CD4-positive, alpha-beta T cell treated with Interleukin-17A for 4 hours (primary cell): ENCODE data around the gene LCN15.

Source experiments
- DNase-seq: peaks from one replicate; pipeline ENCODE4 v3.0.0-alpha.2; 2020; ENCODE audit warnings: mixed read lengths

Gene LCN15

GRCh38 chr9:136754059-136754572 is 10.2 kb downstream of the LCN15 start:
- no peak for DNase-seq

GRCh38 chr9:136753371-136754058 is 10.8 kb downstream of the LCN15 start:
- DNase-seq: no peak

DNA sequence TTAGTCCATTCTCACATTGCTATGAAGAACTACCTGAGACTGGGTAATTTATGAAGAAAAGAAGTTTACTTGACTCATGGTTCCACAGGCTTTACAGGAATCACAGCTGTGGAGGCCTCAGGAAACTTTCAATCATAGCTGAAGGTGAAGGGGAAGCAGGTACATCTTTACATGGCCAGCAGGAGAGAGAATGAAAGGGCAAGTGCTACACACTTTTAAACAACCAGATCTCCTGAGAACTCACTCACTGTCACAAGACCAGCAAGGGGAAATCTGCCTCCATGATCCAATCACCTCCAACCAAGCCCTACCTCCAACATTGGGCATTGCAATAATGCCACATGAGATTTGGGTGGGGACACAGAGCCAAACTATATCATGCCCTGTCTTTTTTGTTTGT is 12.5 kb downstream of the LCN15 start:
- no peak for DNase-seq

- DNase-seq: no peak
Observed at GRCh38 chr9:136751244-136751643, 13.1 kb downstream of the LCN15 start.

GRCh38 chr9:136750526-136750925 is 13.8 kb downstream of the LCN15 start:
- DNase-seq: no peak

GRCh38 chr9:136748666-136749611 is 15.4 kb downstream of the LCN15 start:
- no peak for DNase-seq

GRCh38 chr9:136748201-136748600 is 16.1 kb downstream of the LCN15 start, which contains the start of gene LCN6:
Gene LCN6, minus strand, starts transcription at chr9:136748525. Its CDS starts 42 bp downstream, at chr9:136748483.
- DNase-seq: no peak

DNA sequence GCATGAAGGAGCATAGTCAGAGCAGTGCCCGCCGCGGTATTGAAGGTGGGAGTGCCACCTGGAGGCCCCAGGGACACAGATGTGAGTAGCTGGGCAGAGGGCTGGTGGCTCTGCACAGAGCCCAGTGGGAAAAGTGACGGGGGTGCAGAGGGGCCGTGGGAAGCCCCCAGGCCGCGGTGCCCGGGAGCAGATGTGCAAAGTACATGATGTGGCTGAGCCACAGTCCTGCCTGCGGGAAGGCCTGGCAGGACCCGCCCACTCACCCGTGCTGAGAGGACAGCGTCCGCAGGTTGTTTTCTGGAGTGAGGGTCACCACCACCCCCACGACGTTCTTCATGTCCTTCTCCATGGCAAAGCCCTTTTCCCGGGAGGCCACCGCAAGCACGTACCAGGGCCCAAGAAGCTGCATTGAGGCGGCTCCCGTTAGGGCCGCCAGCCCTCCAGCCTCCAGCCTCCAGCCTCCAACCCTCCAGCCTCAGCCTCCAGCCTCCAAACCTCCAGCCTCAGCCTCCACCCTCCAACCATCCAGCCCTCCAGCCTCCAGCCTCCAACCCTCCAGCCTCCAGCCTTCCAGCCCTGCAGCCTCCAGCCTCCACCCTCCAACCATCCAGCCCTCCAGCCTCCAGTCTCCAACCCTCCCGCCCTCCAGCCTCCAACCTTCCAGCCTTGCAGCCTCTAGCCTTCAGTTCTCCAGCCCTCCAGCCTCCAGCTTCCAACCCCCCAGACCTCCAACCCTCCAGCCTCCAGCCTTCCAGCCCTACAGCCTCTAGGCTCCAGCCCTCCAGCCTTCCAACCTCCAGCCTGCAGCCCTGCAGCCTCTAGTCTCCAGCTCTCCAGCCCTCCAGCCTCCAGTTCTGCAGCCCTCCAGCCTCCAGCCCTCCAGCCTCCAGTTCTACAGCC is 16.9 kb downstream of the LCN15 start:
- DNase-seq: no peak

GRCh38 chr9:136746621-136747020 is 17.7 kb downstream of the LCN15 start:
- DNase-seq: no peak

GRCh38 chr9:136746155-136746490 is 18.2 kb downstream of the LCN15 start:
- DNase-seq: no peak

DNA sequence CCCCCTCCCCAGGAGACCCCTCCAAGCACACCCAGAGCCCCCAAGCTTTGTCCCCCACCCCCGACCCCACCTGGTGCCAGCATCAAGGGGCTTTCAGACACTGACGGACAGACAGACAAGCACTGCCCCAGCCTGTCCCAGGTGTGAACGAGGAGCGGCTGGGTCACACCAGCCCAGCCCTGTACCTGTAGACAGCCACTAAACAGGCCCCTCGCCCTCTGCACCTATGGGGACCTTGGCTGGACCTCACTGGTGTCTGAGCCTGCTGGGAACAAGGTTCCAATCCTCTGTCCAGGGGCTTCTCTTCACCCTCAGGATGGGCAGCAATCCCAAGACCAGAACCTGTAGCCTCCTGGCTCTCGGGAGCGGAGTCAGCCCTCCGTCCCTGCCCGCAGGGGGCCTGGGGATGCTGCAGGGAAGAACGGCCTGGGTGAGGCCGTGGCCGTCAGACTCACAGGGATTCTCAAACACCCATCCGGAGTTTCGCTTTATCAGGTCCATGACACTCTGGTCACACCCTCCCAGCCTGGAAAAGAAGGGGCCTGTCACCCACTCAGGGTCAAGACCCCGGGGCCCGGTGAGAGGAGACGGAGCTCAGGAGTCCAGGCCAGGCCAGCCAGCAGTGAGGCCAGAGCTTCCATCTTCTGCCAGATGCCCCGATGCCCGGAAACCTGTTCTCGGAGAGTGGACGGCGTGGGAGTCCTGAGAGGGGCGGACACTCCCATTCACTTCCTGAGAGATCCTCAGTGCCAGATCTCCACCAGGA is 18.7 kb downstream of the LCN15 start:
- DNase-seq: no peak

- no peak for DNase-seq
Observed at GRCh38 chr9:136744773-136745172, 19.5 kb downstream of the LCN15 start.

GRCh38 chr9:136743639-136744211 is 20.6 kb downstream of the LCN15 start:
- DNase-seq: no peak

- DNase-seq: no peak
Observed at GRCh38 chr9:136742591-136743391, 21.5 kb downstream of the LCN15 start, which contains the start of gene LCN10. Gene LCN10, minus strand, starts transcription at chr9:136742940. Its CDS starts 37 bp downstream, at chr9:136742903.

- DNase-seq: peak; percentile 46
Observed at GRCh38 chr9:136741883-136742571, 22.3 kb downstream of the LCN15 start.

GRCh38 chr9:136740971-136741882 is 23.1 kb downstream of the LCN15 start:
- no peak for DNase-seq

GRCh38 chr9:136740491-136740890 is 23.8 kb downstream of the LCN15 start:
- DNase-seq: no peak

- DNase-seq: no peak
Observed at GRCh38 chr9:136740069-136740468, 24.2 kb downstream of the LCN15 start.

DNA sequence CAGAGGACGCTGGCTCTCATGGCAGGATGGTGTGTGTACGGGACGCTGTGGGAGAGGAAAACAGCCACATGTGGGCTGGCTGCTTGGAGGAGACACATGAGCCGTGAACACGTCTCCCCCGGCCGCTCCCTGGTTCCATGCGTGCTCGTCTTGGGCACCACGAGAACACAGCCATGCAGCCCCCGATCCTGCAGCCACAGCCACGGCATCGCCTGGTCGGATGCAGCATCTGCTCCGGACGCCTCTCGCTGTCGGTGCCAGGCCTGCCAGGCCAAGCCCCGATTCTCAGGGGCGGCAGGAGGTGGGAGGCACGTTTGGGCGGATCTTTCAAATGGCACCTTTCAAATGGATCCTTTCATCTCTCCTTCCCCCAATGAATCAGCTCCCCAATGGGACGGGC is 24.8 kb downstream of the LCN15 start:
- DNase-seq: no peak
